Stimulated activated CD4-positive, alpha-beta T cell treated with anti-CD3 and anti-CD28 coated beads, Interleukin-1b, Interleukin-23, amount 100 ng/mL, for 24 hours (primary cell): ENCODE data around the gene RBM33.

Source experiments
- DNase-seq, 4 experiments: peaks; one replicate each; pipeline ENCODE4 v3.0.0-alpha.2; 2020; ENCODE audit warnings: low read depth in 4 of 4, low spot score in 1 of 4

Gene RBM33

DNA sequence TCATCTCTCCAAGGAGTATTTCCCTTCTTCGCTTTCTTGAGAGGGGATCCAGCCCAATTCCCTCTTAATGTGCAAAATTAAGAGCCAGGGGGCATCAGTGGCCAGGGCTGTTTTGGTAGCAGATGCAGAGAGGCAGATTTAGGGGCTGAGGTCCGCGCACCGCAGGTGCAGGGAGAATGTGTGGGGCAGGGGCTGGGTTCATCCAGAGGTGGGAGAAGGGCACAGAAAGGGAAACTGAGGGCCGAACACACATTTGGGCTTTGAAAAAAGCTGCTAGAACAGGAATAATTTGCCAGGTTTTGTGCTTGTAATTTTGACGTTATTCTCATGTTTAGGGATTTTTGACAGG, 174.3 kb downstream of the RBM33 start:
- no peak for DNase-seq

- no peak for DNase-seq
Observed at GRCh38 chr7:155819186-155819585, 174.7 kb downstream of the RBM33 start.

DNA sequence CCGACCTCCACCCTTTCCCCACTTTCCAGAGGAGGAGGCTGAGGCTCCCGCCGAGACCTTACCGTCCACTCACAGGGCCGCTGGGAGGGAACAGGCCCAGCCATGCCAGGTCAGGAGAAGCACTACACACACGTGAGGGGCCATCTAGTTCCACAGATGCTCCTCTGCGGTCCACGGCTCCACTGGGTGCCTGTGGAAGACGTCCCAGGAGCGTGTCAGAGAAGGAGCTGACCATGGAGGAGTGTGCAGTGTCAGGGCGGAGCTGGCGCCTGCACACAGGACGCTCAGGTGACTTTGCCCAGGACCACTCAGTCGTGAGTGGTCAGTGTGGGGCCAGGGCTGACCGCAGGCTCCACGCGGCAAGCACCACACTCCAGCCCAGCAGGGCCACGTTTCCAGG, 175.8 kb downstream of the RBM33 start:
- no peak for DNase-seq

DNA sequence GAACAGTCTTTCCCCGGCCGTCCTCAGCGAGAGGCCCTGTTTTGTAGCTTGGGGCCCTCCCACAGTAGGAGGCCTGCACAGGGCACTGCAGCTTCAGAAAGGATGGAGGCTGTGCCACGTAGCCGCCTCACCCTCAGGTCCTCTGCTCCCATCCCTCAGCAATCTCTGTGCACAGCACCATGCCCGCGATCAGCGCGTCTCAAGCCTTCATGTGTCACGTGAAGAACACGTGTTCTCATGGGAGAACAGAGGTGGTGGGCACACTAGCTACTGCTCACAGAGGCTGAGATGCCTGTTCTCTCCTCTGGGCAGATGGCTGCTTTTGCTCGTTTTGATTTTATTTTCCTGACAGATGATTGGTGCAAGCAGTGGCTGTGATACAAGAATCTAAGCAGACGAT, 176.3 kb downstream of the RBM33 start:
- DNase-seq: no peak

- DNase-seq: no peak
Observed at GRCh38 chr7:155821851-155822250, 177.4 kb downstream of the RBM33 start.

GRCh38 chr7:155824227-155824886, 179.9 kb downstream of the RBM33 start:
- DNase-seq: no peak

- no peak for DNase-seq
Observed at GRCh38 chr7:155825336-155825735, 180.9 kb downstream of the RBM33 start.

DNA sequence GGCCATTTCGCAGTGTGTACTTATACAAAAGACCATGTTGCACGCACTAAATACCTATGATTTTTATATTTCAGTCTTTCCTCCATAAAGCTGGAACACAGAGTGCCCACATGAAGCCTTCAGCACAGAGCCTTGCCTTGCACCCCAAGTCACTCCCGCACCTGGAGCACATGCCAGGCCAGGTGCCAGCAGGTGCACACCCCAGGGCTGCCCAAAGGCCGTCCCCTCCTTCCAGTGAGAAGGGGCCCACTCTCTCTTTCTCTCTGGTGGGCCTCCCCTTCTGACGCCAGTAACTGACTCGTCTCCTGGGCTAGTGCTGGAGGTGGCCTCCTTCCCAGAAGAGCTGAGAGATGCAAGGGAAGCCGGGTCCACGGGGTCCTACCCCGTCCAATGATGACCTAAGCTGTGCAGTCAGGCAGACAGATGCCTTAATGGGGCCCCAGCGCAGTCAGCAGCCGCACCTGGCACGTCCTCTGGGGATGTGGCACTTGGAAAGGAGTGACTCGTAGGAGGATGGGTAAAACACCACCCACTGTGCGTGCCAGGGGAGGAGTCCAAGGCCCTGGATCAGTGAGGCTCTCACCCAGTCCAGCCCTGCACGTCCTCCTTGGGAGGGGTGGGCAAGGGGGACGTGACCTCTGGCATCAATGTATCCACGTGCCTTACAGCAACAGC, 185.5 kb downstream of the RBM33 start:
- no peak for DNase-seq
